Endothelial cell of umbilical vein (primary cell): Measurements from ENCODE around the gene TUBB1. TPM values are rescaled to one million over a fixed set of nuclear protein-coding genes. Genes with fewer than 3 reads are reported as not detected.

Source experiments
- BruUV-seq: library from RNA; stranded (reverse); fragments of 400-500 nt; replicated peaks from 2 replicates; lab custom pipeline; 2021; lab: Mats Ljungman, UMichigan
- CTCF ChIA-PET: fragments of 300-600, 350-600 bp; sonication (Branson Sonifier 250); formaldehyde crosslinking; loops from one replicate; lab custom pipeline; 2021; ENCODE audit warnings: antibody characterized with exemption, inconsistent platforms; lab: Charles Lee
- POLR2A ChIA-PET: fragments of 300-600, 350-600 bp; sonication (Branson Sonifier 250); formaldehyde crosslinking; loops from one replicate; lab custom pipeline; 2021; ENCODE audit warnings: antibody characterized with exemption, inconsistent platforms; lab: Charles Lee
- DNase-seq: peaks from one replicate; pipeline ENCODE4 v3.0.0-alpha.2; 2011; ENCODE audit warnings: low read depth, low spot score
- FAIRE-seq: peaks from 2 replicates; lab custom pipeline; 2011; peaks lifted over from hg19 to GRCh38; lab: Jason Lieb, UNC
- H2AFZ ChIP-seq: 2 replicates; pipeline ENCODE4 v1.6.0; 2012; ENCODE audit warnings: low read depth, low read length, control low read depth, inconsistent platforms
- H3K27ac ChIP-seq: 2 replicates; pipeline ENCODE4 v1.5.1; 2011; ENCODE audit warnings: low read depth, mild to moderate bottlenecking, control low read depth, low read length, moderate library complexity; ENCODE audit not compliant: insufficient read depth
- H3K27me3 ChIP-seq, 2 experiments: 2 replicates each; pipeline versions ENCODE4 v1.6.0 to v1.6.1; 2011; ENCODE audit warnings: low read length in 2 of 2, mixed read lengths in 1 of 2; ENCODE audit not compliant: control insufficient read depth in 2 of 2, insufficient read depth in 2 of 2
- H3K36me3 ChIP-seq, 2 experiments: 2 replicates in 1 of 2; 3 replicates in 1 of 2; pipeline ENCODE4 v1.5.1; 2011; ENCODE audit warnings: low read length in 2 of 2, mild to moderate bottlenecking in 1 of 2, moderate library complexity in 1 of 2; ENCODE audit not compliant: control insufficient read depth in 2 of 2, insufficient read depth in 2 of 2; ENCODE audit errors: extremely low read depth in 1 of 2
- H3K4me1 ChIP-seq: 3 replicates; pipeline ENCODE4 v1.5.1; 2011; ENCODE audit warnings: mild to moderate bottlenecking, low read length; ENCODE audit not compliant: control insufficient read depth, insufficient read depth; ENCODE audit errors: extremely low read depth
- H3K4me2 ChIP-seq: 2 replicates; pipeline ENCODE4 v1.6.1; 2011; ENCODE audit warnings: low read length, control low read depth, mixed read lengths; ENCODE audit not compliant: insufficient read depth
- H3K4me3 ChIP-seq, 3 experiments: fragments of 200-600 bp in 1 of 3; sonication (generic), shearing (Covaris generic) in 1 of 3; replicated peaks in 1 of 3; 2 replicates each; pipeline ENCODE4 v1.5.1; 2011 to 2016; ENCODE audit warnings: control low read depth in 3 of 3, low read length in 3 of 3, mild to moderate bottlenecking in 2 of 3, inconsistent platforms in 1 of 3, low read depth in 1 of 3, moderate library complexity in 1 of 3; ENCODE audit not compliant: insufficient read depth in 1 of 3
- H3K79me2 ChIP-seq: 2 replicates; pipeline ENCODE4 v1.6.0; 2012; ENCODE audit warnings: low read length, inconsistent platforms; ENCODE audit not compliant: control insufficient read depth, insufficient read depth
- H3K9ac ChIP-seq: replicated peaks from 2 replicates; pipeline ENCODE3; 2011; ENCODE audit warnings: low read length, control low read depth; ENCODE audit not compliant: insufficient read depth; ENCODE audit errors: extremely low read depth
- H3K9me1 ChIP-seq: replicated peaks from 3 replicates; pipeline ENCODE4 v1.6.0; 2011; ENCODE audit warnings: mild to moderate bottlenecking, low read length; ENCODE audit not compliant: control insufficient read depth, insufficient read depth; ENCODE audit errors: extremely low read depth
- H3K9me3 ChIP-seq: replicated peaks from 2 replicates; pipeline ENCODE4 v1.5.1; 2012; ENCODE audit warnings: low read length, inconsistent platforms; ENCODE audit not compliant: control insufficient read depth, insufficient read depth
- H4K20me1 ChIP-seq: replicated peaks from 2 replicates; pipeline ENCODE3; 2011; ENCODE audit warnings: mild to moderate bottlenecking, low read length; ENCODE audit not compliant: control insufficient read depth, insufficient read depth; ENCODE audit errors: extremely low read depth
- CTCF ChIP-seq, 2 donors: IDR thresholded peaks; 1 replicate in 1 of 2; 2 replicates in 1 of 2; pipeline ENCODE4 v1.5.1; 2011; ENCODE audit warnings: low read length in 2 of 2, mild to moderate bottlenecking in 2 of 2, moderate library complexity in 2 of 2, control low read depth in 1 of 2, inconsistent platforms in 1 of 2, low read depth in 1 of 2; ENCODE audit not compliant: insufficient read depth in 1 of 2; ENCODE audit errors: extremely low read depth in 1 of 2
- EZH2 ChIP-seq: IDR thresholded peaks from 2 replicates; pipeline ENCODE4 v1.6.1; 2012; ENCODE audit warnings: borderline replicate concordance, low read depth, mild to moderate bottlenecking, moderate library complexity, low read length, inconsistent platforms; ENCODE audit not compliant: severe bottlenecking
- FOS ChIP-seq: IDR thresholded peaks from 2 replicates; pipeline ENCODE4 v1.6.1; 2011; ENCODE audit warnings: mild to moderate bottlenecking, low read length, moderate library complexity, borderline replicate concordance; ENCODE audit not compliant: insufficient read depth
- GATA2 ChIP-seq: IDR thresholded peaks from 2 replicates; pipeline ENCODE4 v1.7.0; 2011; ENCODE audit warnings: low read depth, mild to moderate bottlenecking, moderate library complexity, mixed read lengths, low read length; ENCODE audit not compliant: insufficient read length, insufficient read depth
- JUN ChIP-seq: IDR thresholded peaks from 2 replicates; pipeline ENCODE4 v1.6.1; 2011; ENCODE audit warnings: borderline replicate concordance, low read depth; ENCODE audit not compliant: insufficient read length, insufficient read depth
- MYC ChIP-seq: IDR thresholded peaks from one replicate; pipeline ENCODE4 v1.6.1; 2011; ENCODE audit warnings: mild to moderate bottlenecking, low read depth, low read length
- POLR2A ChIP-seq: IDR thresholded peaks from 2 replicates; pipeline ENCODE4 v1.6.1; 2012; ENCODE audit warnings: low read depth, mild to moderate bottlenecking, control low read depth, low read length
- POLR2AphosphoS5 ChIP-seq: IDR thresholded peaks from 2 replicates; pipeline ENCODE4 v1.6.1; 2012; ENCODE audit warnings: low read depth, mild to moderate bottlenecking, control low read depth, low read length, moderate library complexity; ENCODE audit not compliant: insufficient read depth
- dilution Hi-C: fragments of 300-500 bp; cut with MboI; formaldehyde crosslinking; loops from one replicate; pipeline ENCODE4 v1.15.0; 2019; ENCODE audit warnings: low sequenced_read_pairs; ENCODE audit not compliant: extremely low pct_ligation_motif_present
- intact Hi-C: fragments of 100-400 bp; cut with micrococcal nuclease; formaldehyde crosslinking; loops from one replicate; pipeline ENCODE4 v1.10.0; 2022
- polyA plus RNA-seq, 4 experiments: library from polyadenylated mRNA; depleted of rRNA in 3 of 4; stranded (reverse) in 3 of 4; unstranded in 1 of 4; fragments of >200 nt; gene quantifications; 2 replicates each; pipeline versions ENCODE4 v1.2.1 to v1.2.3, GENCODE V29; 2011 to 2012; ENCODE audit warnings: missing spikeins in 1 of 4
- total RNA-seq: library from RNA; stranded (reverse); gene quantifications from 2 replicates; pipeline ENCODE4 v1.2.3, GENCODE V29; 2021
- TF ChIP-seq, protein P1 (sequence below): IDR thresholded peaks from 2 replicates; pipeline ENCODE4 v1.6.1; 2011; ENCODE audit not compliant: insufficient read depth, insufficient read length

The TUBB1 gene
- total and polyA plus RNA-seq, 2 donors (not counting 3 experiments of a cell fraction or from before 2014, with no cell fraction given) = 0.04 TPM; not detected in 1

DNA sequence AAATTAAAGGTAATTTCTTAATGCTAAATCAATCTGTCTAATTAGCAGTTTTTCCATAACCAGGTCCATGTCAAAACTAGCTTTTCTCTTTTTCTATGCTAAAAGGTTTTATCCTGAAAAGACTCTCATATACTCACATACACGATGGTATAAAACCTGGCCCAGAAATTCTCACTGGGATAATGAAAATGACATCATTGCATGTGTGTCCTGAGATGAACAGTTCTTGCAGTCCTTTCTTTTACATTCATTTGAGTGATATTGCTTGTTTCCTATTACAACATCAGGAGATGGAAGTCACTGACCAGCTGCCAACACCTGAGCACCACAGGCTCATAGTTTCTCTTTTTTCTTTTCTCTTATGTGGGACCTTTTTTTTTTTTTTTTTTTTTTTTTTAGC is 31.2 kb downstream of the TUBB1 start:
- Histone ChIP-seq H3K9me1 (no peaks in the 10 kb centered on the region), H3K9ac (no peak overlapping the region), H3K4me1 (no peaks in the 10 kb centered on the region), H3K79me2 (no peaks in the 10 kb centered on the region), H2AFZ (no peak overlapping the region), H3K36me3 (no peaks in the 10 kb centered on the region), H3K27me3 (peaks cover 18 to 33% of the 10 kb centered on the region in 2 experiments), H3K9me3 (no peaks in the 10 kb centered on the region), H3K4me2 (no peak overlapping the region), H4K20me1 (no peaks in the 10 kb centered on the region), H3K4me3 (no peak overlapping the region), H3K27ac (no peak overlapping the region)
- DNase-seq (no peak), FAIRE-seq (no peak)
- no TSS peak for BruUV-seq
- POLR2A ChIA-PET = no interaction called here
- dilution Hi-C loops = no loop called here
- CTCF ChIA-PET = interaction anchor here (0.6 to 1.8 kb wide), 4 partner anchors 9 to 500 kb away, joined by 3 to 7 read pairs (median 4); partner anchors contain the start of gene ATP5F1E
- TF ChIP-seq POLR2AphosphoS5 = no peak
- no peak for TF ChIP-seq JUN
- TF ChIP-seq, protein P1, sequence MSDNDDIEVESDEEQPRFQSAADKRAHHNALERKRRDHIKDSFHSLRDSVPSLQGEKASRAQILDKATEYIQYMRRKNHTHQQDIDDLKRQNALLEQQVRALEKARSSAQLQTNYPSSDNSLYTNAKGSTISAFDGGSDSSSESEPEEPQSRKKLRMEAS = no peak
- TF ChIP-seq MYC = no peak
- intact Hi-C loops = loop anchor here (10.0 kb wide), 1 partner anchor 444 kb away; no protein-coding TSS in a partner anchor

DNA sequence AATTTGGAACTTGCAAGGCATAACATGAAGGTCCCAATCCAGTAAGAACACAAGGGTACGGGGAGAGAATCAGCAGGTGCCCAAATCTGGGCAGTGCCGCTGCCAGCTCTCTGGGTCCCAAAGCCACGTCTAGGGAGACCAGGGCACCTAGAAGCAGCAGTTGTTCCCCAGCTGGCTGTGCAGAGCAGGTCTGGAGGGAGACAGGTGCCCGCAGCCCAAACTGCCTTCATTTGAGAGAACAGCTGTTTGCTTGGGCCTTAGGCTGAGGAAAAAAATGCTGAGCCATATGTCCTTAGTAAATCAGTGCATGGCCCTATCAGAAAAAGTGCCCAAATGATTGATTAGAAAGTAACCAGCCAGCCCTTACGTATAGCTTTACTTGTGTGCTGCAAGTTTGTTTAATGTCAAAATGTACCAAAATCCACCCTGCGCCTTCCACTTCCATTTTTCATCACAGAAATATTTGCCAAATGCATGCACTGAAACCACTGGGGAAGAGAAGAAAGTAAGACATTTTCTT is 32.5 kb downstream of the TUBB1 start:
- no peak for FAIRE-seq
- Histone ChIP-seq H3K4me1 (no peaks in the 10 kb centered on the region), H3K4me3 (no peak overlapping the region), H3K27ac (no peak overlapping the region), H3K9ac (no peak overlapping the region), H3K79me2 (no peaks in the 10 kb centered on the region), H3K9me1 (no peaks in the 10 kb centered on the region), H3K27me3 (peaks cover 21 to 43% of the 10 kb centered on the region in 2 experiments), H2AFZ (no peak overlapping the region), H3K9me3 (no peaks in the 10 kb centered on the region), H3K36me3 (no peaks in the 10 kb centered on the region), H4K20me1 (no peaks in the 10 kb centered on the region), H3K4me2 (no peak overlapping the region)
- dilution Hi-C loops = no loop called here
- ChIA-PET CTCF (interaction anchor here (1.1 to 1.3 kb wide), 2 partner anchors 19 to 36 kb away, joined by 3 to 4 read pairs; partner anchors contain the start of gene ATP5F1E), POLR2A (no interaction called here)
- no TSS peak for BruUV-seq
- no peak for DNase-seq
- TF ChIP-seq EZH2 = no peak
- TF ChIP-seq, protein P1 = no peak
- TF ChIP-seq POLR2AphosphoS5 = no peak
- TF ChIP-seq POLR2A = no peak
- no peak for TF ChIP-seq FOS
- TF ChIP-seq MYC = no peak
- no peak for TF ChIP-seq GATA2
- no peak for TF ChIP-seq JUN
- no peak for TF ChIP-seq CTCF (IDR thresholded peaks at IDR 0.05; ENCODE audit: extremely low read depth in 1 of 2, insufficient read depth in 1 of 2, low read depth in 1 of 2, low read length in 2 of 2)
- intact Hi-C loops = loop anchor here (10.0 kb wide), 1 partner anchor 443 kb away; no protein-coding TSS in a partner anchor
